ENCODE measurements around the gene SLC25A25.
A peak's percentile ranks its signal among the peaks of the same experiment; 100 is the strongest.

SLC25A25 gene

GRCh38 chr9:128082151-128082550 is 14.1 kb downstream of the SLC25A25 start:
- H3K27ac ChIP-seq, result peak overlapping the region; percentile 99
- TF ChIP-seq CTCF (conservative IDR thresholded peaks at IDR 0.05), result no peak

GRCh38 chr9:128084746-128085145 is 16.7 kb downstream of the SLC25A25 start:
- TF ChIP-seq CTCF (conservative IDR thresholded peaks at IDR 0.05), result no peak
- no peak overlapping the region for H3K27ac ChIP-seq

- no peak for TF ChIP-seq CTCF (conservative IDR thresholded peaks at IDR 0.05)
- H3K27ac ChIP-seq, result no peak overlapping the region
These were observed 17.9 kb downstream of the SLC25A25 start for GRCh38 chr9:128085943-128086342.

- H3K27ac ChIP-seq, result no peak overlapping the region
- no peak for TF ChIP-seq CTCF (conservative IDR thresholded peaks at IDR 0.05)
These were observed 19.2 kb downstream of the SLC25A25 start for GRCh38 chr9:128087262-128087661.

- no peak for TF ChIP-seq CTCF (conservative IDR thresholded peaks at IDR 0.05)
- peak overlapping the region; percentile 35 for H3K27ac ChIP-seq
These were observed 20.4 kb downstream of the SLC25A25 start for GRCh38 chr9:128088253-128088945.

- TF ChIP-seq CTCF (conservative IDR thresholded peaks at IDR 0.05), result no peak
- H3K27ac ChIP-seq, result 0 out of 2 replicates have a peak overlapping the region, but pooled peaks have one; percentile 68
These were observed 21.3 kb downstream of the SLC25A25 start for GRCh38 chr9:128089299-128089698.

- peak overlapping the region; percentile 68 for H3K27ac ChIP-seq
- TF ChIP-seq CTCF (conservative IDR thresholded peaks at IDR 0.05), result no peak
These were observed 23.1 kb downstream of the SLC25A25 start for GRCh38 chr9:128091144-128091543.
